ENCODE measurements around the gene TPK1.

GRCh38 chr7:144824360-144824759, 11.5 kb downstream of the TPK1 start:
- TF ChIP-seq CTCF (IDR thresholded peaks at IDR 0.05) = no peak
- TF ChIP-seq EZH2 (IDR thresholded peaks at IDR 0.05) = no peak

Data from neural progenitor cell (in vitro differentiated cells).